Fibroblast of skin of right quadriceps (primary cell): ENCODE measurements around the gene AKAP12.
"Not testable (repeated sequence)": the region's sequence is repeated elsewhere in the genome, so short reads cannot be mapped to it uniquely, and the experiment has no call there.

Source experiments
- DNase-seq: peaks from one replicate; pipeline ENCODE4 v3.0.0-alpha.2; 2013

AKAP12 gene

GRCh38 chr6:151317103-151317994 is 77.6 kb downstream of the AKAP12 start:
- DNase-seq, result peak; percentile 91

DNA sequence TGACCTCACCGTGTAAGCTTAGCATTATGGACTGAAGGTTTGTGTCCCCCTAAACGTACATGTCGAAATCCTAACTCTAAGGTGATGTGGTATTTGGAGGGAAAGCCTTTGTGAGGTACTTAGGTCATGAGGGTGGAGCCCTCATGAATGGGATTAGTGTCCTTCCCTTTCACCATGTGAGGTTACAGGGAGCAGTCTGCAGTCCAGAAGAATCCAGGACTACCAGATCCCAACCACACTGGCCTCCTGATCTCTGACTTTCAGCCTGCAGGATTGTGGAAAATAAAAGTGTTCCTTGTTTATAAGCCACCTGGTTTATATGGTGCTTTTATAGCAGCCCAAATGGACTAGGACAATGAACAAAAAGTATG is 78.2 kb downstream of the AKAP12 start:
- no peak for DNase-seq

- no peak for DNase-seq
Observed at GRCh38 chr6:151320140-151320539, 80.4 kb downstream of the AKAP12 start.

DNA sequence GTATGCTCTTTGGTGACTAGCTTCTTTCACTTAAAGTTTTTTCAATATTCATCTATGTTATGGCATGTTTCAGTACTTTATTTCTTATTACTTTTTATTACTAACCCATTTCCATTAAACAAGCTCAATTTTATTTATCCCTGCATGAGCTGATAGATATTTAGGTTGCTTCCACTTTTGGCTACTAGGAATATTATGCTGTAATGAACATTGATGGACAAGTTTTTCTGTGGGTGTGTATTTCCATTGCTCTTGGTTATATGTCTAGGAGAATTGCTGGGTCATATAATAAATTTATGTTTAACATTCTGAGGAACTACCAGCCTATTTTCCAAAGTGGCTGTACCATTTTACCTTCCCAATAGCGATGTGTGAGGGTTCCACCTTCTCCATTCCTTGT is 81.7 kb downstream of the AKAP12 start:
- no peak for DNase-seq

DNA sequence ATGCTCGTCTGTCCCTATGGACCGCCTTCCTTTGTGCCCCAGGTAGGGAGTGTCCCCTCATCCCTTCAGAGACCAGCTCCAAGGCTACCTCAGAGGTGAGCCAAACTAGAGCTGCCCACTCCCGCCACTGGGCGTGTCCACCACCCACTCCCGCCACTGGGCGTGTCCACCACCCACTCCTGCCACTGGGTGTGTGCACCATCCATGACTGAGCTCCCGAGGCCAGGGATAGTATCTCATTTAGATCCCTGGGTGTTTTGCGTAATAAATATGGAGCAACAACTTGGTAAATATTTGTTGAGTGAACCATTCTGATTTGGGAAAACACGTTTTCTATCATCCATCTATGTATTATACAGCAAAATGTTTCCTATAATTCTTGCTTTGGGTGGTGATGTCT is 82.8 kb downstream of the AKAP12 start:
- DNase-seq, result no peak

- peak; percentile 93 for DNase-seq
Observed at GRCh38 chr6:151323791-151324487, 84.2 kb downstream of the AKAP12 start.

- DNase-seq, result no peak
Observed at GRCh38 chr6:151324488-151324825, 84.7 kb downstream of the AKAP12 start.

- peak; percentile 60 for DNase-seq
Observed at GRCh38 chr6:151325075-151326050, 85.6 kb downstream of the AKAP12 start.

GRCh38 chr6:151326116-151326825 is 86.5 kb downstream of the AKAP12 start:
- no peak for DNase-seq

GRCh38 chr6:151327101-151327500 is 87.3 kb downstream of the AKAP12 start:
- DNase-seq, result no peak

DNA sequence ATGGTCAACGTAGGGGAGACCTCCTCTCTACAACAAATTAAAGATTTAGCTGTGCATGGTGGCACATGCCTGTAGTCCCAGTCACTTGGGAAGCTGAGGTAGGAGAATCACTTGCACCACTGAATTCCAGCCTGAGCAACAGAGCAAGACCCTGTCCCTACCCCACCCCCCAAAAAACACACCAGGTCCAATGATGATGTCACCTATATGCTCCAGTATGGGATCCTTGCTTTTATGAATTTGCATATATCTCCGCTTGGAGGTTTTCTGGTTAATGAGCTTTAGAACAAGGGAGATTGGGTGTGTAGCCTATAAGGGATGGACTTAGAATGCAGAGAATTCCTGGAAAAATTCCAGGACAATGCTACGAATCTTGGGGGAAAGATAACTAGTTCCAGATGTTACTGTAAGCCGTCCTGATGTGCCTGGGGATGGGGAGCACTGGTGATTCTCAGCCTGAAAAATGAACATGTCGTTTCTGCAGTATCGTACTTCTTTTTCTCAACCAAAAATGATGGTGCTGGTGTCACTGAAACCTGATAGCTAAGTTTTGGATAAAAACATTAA is 90.4 kb downstream of the AKAP12 start:
- DNase-seq, result peak; percentile 98

DNA sequence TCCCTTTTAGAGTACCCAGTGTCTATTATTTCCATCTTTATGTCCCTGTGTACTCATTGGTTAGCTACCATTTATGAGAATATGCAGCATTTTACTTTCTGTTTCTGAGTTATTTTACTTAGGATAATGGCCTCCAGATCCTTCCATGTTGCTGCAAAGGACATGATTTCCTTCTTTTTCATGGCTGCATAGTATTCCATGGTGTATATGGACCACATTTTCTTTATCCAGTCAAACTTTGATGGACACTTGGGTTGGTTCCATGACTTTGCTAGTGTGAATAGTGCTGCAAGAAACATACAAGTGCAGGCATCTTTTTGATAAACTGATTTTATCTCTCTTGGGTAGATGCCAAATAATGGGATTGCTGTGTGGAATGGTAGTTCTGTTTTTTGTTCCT is 96.2 kb downstream of the AKAP12 start:
- no peak for DNase-seq

DNA sequence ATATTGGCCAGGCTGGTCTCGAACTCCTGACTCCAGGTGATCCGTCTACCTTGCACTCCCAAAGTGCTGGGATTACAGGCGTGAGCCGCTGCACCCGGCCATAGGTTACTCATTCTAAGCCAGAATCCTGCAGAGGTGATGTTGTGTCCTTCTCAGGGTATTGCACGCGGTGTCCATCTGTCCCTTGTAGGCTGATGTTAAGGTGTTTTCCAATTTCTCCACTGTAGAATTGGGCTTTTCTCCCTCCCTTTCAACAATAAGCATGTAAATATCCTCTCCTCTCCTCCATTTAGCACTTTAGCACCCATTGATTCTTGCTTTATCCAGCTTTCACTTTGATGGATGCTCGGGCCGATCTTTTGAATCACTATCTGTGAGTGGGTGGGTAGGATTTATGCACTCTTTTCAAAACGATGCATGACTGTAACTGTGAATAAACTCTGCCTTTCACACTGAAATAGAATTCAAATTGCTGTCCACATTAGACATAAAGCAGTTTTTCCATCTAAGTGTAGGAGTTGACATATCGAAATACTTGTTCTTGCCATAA is 99.0 kb downstream of the AKAP12 start:
- DNase-seq, result no peak

DNA sequence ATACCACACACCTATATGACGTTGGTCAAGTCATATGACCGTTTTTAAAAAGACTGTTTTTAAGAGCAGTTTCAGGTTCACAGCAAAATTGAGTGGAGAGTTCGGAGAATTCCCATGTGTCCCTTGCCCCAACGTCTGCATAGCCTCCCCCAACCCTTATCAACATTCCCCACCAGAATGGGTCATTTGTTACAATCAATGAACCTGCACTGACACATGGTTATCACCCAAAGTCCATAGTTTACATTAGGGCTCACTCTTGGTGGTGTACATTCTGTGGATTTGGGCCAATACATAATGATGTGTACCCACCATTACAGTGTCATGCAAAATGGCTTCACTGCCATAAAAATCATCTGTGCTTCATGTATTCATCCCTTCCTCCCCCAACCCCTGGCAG is 99.6 kb downstream of the AKAP12 start:
- no peak for DNase-seq

GRCh38 chr6:151340219-151340978 is 100.6 kb downstream of the AKAP12 start:
- DNase-seq, result no peak

- no peak for DNase-seq
Observed at GRCh38 chr6:151341476-151342195, 101.9 kb downstream of the AKAP12 start.

DNA sequence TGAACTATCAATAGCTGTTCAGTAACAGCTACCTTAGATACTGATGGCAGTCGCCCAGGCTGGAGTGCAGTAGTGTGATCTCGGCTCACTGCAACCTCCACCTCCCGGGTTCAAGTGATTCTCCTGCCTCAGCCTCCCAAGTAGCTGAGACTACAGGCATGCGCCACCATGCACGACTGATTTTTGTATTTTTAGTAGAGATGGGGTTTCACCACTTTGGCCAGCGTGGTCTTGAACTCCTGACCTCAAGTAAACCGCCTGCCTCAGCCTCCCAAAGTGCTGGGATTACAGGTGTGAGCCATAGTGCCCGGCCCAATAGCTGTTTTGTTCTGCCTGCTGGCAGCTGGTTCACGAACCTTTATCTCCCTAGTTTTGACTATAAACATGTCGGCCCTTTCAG is 103.0 kb downstream of the AKAP12 start:
- not testable (repeated sequence) for DNase-seq

- no peak for DNase-seq
Observed at GRCh38 chr6:151349651-151350270, 110.0 kb downstream of the AKAP12 start.

- DNase-seq, result no peak
Observed at GRCh38 chr6:151350442-151351145, 110.8 kb downstream of the AKAP12 start.
